ENCODE data around the gene MAP6D1. TPM values are rescaled to one million over a fixed set of nuclear protein-coding genes. Genes with fewer than 3 reads are reported as not detected.

The MAP6D1 gene
- total and polyA plus RNA-seq, 9 of the 15 experiments (the other 6 are each of a cell fraction or from before 2014, with no cell fraction given): 0.16 to 1.5 (median 0.44) TPM; not detected in 3

- WGBS (ENCODE audit: insufficient coverage, low coverage, missing lambda C conversion rate): 91% methylated on average over 12 of the region's 13 CpGs
- POLR2A ChIA-PET: no interaction called here
- H3K4me2 ChIP-seq (ENCODE audit: insufficient read depth, low read length): no peak overlapping the region
- no peaks in the 10 kb centered on the region for H4K20me1 ChIP-seq (replicated peaks; ENCODE audit: control insufficient read depth, insufficient read depth, low read length)
- ATAC-seq (no peak), FAIRE-seq (no peak), DNase-seq (ENCODE audit: extremely low read depth in 1 of 4, low spot score in 3 of 4) (no peak)
- H3K4me1 ChIP-seq (replicated peaks in 1 of 2; ENCODE audit: control insufficient read depth in 2 of 2, insufficient read depth in 2 of 2, low read length in 2 of 2): no peaks in the 10 kb centered on the region
- intact Hi-C loops (cut with micrococcal nuclease): no loop called here
- CTCF ChIA-PET (ENCODE audit: low intra/inter-chr PET ratio): no interaction called here
- H3K79me2 ChIP-seq (ENCODE audit: control insufficient read depth, insufficient read depth, low read length): peaks cover 6% of the 10 kb centered on the region; the same call in 1 of the 3 replicates
- H3K4me3 ChIP-seq: no peak overlapping the region
- in situ Hi-C loops (cut with MboI): no loop called here
- H3K9me1 ChIP-seq (ENCODE audit: control insufficient read depth, insufficient read depth, low read length): no peaks in the 10 kb centered on the region
- no peaks in the 10 kb centered on the region for H3K9me3 ChIP-seq (replicated peaks; ENCODE audit: control insufficient read depth, insufficient read depth, low read depth, low read length)
- H3K36me3 ChIP-seq (ENCODE audit: control insufficient read depth, insufficient read depth, low read length): peaks cover 69% of the 10 kb centered on the region
- no peak overlapping the region for H2AFZ ChIP-seq (ENCODE audit: low read depth, low read length)
- BruUV-seq (replicated peaks): no TSS peak
- H3K9ac ChIP-seq (ENCODE audit: insufficient read depth in 1 of 2, low read depth in 2 of 2, low read length in 2 of 2): no peak overlapping the region
- H3K27ac ChIP-seq (ENCODE audit: extremely low read depth, low read depth, low read length): no peak overlapping the region
- no peaks in the 10 kb centered on the region for H3K27me3 ChIP-seq (ENCODE audit: control insufficient read depth in 2 of 2, insufficient read depth in 2 of 2, low read length in 2 of 2)
- TF ChIP-seq THRAP3 (IDR thresholded peaks at IDR 0.05; ENCODE audit: borderline replicate concordance) (no peak), ELF4 (CRISPR knock-in tag; IDR thresholded peaks at IDR 0.05) (no peak), SP2 (IDR thresholded peaks at IDR 0.05; ENCODE audit: extremely low read depth, low read depth, low read length, poor library complexity, severe bottlenecking) (no peak), ELF2 (CRISPR knock-in tag; IDR thresholded peaks at IDR 0.05) (no peak), PREB (CRISPR knock-in tag; IDR thresholded peaks at IDR 0.05) (no peak), NFRKB (IDR thresholded peaks at IDR 0.05; ENCODE audit: low read depth) (no peak), E2F6 (IDR thresholded peaks at IDR 0.05; ENCODE audit: borderline replicate concordance in 1 of 2, extremely low read depth in 1 of 2, insufficient read depth in 1 of 2, insufficient read length in 1 of 2, low read depth in 1 of 2, low read length in 1 of 2, poor library complexity in 1 of 2, severe bottlenecking in 1 of 2) (no peak), ZNF280A (IDR thresholded peaks at IDR 0.05; ENCODE audit: low read depth, partially characterized antibody) (no peak), ZFP1 (CRISPR knock-in tag; IDR thresholded peaks at IDR 0.05) (no peak), ZBTB34 (CRISPR knock-in tag; IDR thresholded peaks at IDR 0.05) (no peak), ZNF766 (CRISPR knock-in tag; conservative IDR thresholded peaks at IDR 0.05) (no peak)
Measured at GRCh38 chr3:183845608-183846288, 20.4 kb upstream of the MAP6D1 start.
